Retina (tissue), 1 donor: ENCODE results near the gene RAB26.

ENCODE experiments used
- DNase-seq: peaks from one replicate; pipeline ENCODE4 v3.0.0-alpha.2; 2016

RAB26 gene

GRCh38 chr16:2145843-2146242 lies 2.6 kb upstream of the RAB26 start:
- DNase-seq = no peak

GRCh38 chr16:2147378-2147777 lies 1.0 kb upstream of the RAB26 start:
- no peak for DNase-seq

GRCh38 chr16:2148714-2149629 lies 547 bp downstream of the RAB26 start:
- DNase-seq = peak; percentile 47

- DNase-seq = peak; percentile 45
These were observed 1.4 kb downstream of the RAB26 start for GRCh38 chr16:2149630-2150417.

- DNase-seq = peak; percentile 61
These were observed 2.2 kb downstream of the RAB26 start for GRCh38 chr16:2150418-2151187.

GRCh38 chr16:2151188-2152091 lies 3.0 kb downstream of the RAB26 start:
- no peak for DNase-seq

GRCh38 chr16:2152695-2153506 lies 4.5 kb downstream of the RAB26 start:
- no peak for DNase-seq

- DNase-seq = no peak
These were observed 6.2 kb downstream of the RAB26 start for GRCh38 chr16:2154533-2155090.

- DNase-seq = peak; percentile 99
These were observed 6.9 kb downstream of the RAB26 start, which contains the start of gene TRAF7 for GRCh38 chr16:2155091-2155950. Gene TRAF7 (plus strand): TSS chr16:2155782. CDS start chr16:2163921, 8,139 bp downstream.

GRCh38 chr16:2155977-2156848 lies 7.8 kb downstream of the RAB26 start:
- DNase-seq = peak; percentile 46

GRCh38 chr16:2156849-2157224 lies 8.4 kb downstream of the RAB26 start:
- DNase-seq = no peak

GRCh38 chr16:2157480-2158261 lies 9.2 kb downstream of the RAB26 start:
- DNase-seq = no peak

- no peak for DNase-seq
These were observed 9.8 kb downstream of the RAB26 start for GRCh38 chr16:2158262-2158638.

GRCh38 chr16:2159175-2159838 lies 10.9 kb downstream of the RAB26 start:
- DNase-seq = no peak

GRCh38 chr16:2160915-2161551 lies 12.6 kb downstream of the RAB26 start:
- DNase-seq = no peak

- no peak for DNase-seq
These were observed 13.5 kb downstream of the RAB26 start for GRCh38 chr16:2161911-2162310.

GRCh38 chr16:2162676-2163118 lies 14.3 kb downstream of the RAB26 start:
- DNase-seq = no peak
